ENCODE data around the gene CREB3L1.

The CREB3L1 gene

GRCh38 chr11:46277622-46278386, at the start of gene CREB3L1:
Gene CREB3L1, plus strand, starts transcription at chr11:46277662. Its CDS starts 450 bp downstream, at chr11:46278112.
- no peak for DNase-seq (ENCODE audit: low spot score)

DNA sequence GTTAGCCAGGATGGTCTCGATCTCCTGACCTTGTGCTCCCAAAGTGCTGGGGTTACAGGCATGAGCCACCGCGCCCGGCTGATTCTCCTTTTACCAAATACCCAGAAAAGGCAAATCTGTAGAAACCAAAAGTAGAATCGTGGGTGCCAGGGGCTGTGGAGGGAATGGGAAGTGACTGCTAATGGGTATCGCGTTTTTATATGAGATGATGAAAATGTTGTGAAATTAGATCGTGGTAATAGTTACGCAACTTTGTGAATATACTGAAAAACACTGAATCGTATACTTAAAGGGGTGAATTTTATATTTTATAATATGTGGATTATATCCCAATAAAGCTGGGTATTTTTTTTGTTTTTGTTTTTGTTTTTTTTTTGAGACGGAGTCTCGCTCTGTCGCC, 48.2 kb upstream of the CREB3L1 start:
- no peak for DNase-seq (ENCODE audit: low spot score)

DNA sequence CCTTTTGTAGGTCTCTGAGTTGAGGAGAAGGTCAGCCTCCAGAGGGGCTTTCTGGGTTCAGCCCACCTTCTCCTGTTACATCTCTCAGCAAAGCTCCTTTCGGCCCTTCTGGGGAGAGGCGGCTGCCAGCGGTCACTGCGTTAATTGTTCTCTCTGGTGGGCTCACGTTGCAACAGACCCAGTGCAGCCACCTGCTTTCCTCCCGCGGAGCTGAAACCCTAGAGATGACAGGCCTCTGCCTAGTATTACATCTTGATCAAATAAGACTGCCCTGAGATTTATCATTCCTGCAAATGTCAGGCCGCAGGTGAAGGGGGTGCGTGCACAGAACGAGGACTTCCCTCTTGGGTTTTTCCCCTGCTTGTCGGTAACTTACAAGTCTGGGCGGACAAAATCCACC, 43.2 kb upstream of the CREB3L1 start:
- DNase-seq (ENCODE audit: low spot score) = no peak

- DNase-seq (ENCODE audit: low spot score) = no peak
Measured at GRCh38 chr11:46235777-46236688, 41.4 kb upstream of the CREB3L1 start.

- DNase-seq (ENCODE audit: low spot score) = no peak
Measured at GRCh38 chr11:46236918-46237247, 40.6 kb upstream of the CREB3L1 start.

GRCh38 chr11:46237248-46238077, 40.0 kb upstream of the CREB3L1 start:
- DNase-seq (ENCODE audit: low spot score) = no peak

DNA sequence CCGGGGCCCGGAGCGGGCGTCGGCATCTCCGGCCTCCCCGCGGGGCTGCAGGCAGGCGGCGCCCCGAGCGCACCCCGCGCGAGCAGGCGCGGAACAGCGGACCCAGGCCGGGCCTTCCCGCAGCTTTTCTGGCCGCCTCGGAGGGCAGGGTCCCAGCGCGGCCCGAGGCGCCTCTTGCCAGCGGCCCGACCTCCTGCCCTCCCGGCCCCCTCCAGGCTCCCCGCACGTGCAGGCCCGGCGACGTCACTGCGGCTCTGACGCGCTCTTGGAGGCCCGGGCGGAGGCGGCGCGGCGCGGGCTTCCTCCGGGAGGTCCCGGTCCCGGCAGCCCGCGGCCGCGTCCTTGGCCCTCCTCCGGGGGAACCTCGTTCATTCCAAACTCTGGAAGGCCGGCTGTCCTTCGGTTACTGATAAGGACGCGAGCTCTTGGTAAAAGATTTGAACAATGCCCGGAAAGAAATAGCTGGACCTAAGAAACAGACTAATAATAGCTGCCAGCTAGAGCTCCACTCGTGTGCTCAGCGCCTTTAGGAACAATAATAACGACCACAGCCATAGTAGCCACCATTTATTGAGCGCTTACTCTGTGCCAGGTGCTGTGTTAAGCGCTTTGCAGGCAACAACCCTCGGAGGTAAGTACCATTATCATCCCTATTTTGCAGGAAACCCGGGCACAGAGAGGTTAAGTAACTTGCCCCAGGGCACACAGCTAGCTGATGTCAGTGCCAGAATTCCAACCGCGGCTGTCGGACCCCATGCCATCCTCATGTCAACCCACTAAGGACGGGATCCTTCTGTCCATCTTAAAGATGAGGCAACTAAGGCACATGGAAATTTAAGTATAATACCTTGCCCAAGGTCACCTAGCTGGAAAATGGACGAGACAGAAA, 39.1 kb upstream of the CREB3L1 start:
- DNase-seq (ENCODE audit: low spot score) = no peak

DNA sequence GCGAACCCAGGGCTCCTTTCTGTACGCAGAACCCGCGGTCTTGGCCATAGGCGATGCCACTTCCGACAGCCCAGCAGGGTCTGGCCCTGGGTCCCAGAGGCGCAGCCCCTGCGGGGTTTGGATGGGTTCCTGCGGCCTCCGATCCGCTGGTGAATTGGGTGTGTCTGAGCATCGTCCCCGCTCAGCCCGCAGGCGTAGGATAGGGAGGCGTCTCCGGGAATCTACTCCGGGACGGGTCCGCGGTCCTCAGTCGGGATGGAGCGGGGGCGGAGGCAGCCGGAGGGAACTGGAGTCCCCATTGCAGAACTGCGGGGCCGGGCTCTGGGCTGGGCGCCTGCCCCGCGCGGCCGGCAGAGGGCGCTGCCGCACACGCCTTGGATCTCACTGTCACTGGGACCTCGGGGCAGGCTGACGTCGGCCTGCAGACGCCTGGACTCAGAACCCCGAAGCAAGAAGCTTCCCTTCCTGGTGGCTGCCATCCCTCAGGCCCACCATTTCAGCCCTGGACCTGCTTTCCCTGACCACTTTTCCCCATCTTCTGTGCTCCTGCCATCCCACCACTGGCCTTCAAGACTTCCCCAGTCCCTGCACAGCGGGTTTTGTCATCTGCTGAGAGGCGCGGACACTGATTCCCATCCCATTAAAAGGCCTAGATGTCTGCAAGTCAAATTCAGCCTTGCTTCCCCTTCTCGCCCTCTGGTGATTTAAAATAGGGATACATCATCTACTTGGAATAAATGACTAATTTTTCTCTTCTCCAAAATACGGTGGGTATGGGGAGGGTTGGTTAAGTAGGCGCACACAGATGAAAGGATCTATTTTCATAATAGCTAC, 38.3 kb upstream of the CREB3L1 start:
- DNase-seq (ENCODE audit: low spot score) = peak; percentile 85

DNA sequence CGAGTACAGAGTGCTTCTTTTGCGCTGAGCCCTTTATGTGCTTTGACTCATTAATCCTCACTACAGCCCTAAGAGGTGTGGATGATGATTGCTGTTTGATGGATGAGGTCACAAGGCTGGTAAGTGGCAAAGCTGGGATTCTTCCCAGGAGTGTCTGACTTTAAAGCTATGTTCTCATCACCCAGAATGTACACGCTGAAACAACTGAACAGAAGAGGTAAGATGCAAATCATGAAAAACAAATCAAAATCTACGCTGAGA, 37.7 kb upstream of the CREB3L1 start:
- DNase-seq (ENCODE audit: low spot score) = no peak

- DNase-seq (ENCODE audit: low spot score) = no peak
Measured at GRCh38 chr11:46240371-46240770, 37.1 kb upstream of the CREB3L1 start.

GRCh38 chr11:46240861-46241260, 36.6 kb upstream of the CREB3L1 start:
- no peak for DNase-seq (ENCODE audit: low spot score)

DNA sequence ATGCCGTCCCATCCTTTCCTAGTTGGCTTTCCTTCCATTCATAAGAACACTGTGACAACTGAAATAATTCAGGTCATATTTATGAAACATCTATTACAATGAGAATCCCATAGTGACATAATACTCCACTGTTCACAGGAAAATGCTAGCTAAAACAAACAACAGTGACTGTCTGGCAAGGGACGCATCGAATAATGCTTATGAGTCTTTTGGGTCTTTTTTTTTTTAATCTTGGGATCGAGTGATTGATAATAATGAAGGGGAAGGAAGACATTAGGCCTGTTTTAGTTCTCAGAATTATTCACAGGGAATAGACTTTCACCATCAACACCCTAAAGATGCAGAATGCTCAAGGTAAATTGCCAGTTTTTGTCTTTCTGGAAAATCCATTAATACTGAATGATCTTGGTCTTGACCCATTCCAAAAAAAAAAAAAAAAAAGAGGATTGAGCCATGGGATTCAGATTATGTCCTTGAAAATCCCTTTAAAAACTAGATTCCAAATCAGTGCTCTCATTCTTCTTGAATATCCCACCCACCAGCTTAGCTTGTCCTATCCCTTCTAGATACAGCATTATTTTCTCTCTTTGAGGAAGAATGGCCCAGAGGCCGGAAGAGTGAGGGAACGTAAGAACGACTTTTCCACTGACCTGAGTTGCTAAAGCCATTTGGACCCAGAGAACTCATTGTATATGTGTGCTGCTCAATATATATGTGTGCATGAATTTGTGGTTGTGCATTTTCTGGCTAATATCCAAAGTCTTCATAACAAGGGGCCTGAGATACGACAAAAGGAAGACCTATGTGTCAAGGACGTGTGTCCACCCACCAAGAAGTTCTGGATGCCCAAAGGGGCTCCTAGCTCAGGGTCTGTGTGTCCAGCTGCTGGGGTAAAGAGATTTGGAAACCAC, 35.2 kb upstream of the CREB3L1 start:
- DNase-seq (ENCODE audit: low spot score) = no peak

DNA sequence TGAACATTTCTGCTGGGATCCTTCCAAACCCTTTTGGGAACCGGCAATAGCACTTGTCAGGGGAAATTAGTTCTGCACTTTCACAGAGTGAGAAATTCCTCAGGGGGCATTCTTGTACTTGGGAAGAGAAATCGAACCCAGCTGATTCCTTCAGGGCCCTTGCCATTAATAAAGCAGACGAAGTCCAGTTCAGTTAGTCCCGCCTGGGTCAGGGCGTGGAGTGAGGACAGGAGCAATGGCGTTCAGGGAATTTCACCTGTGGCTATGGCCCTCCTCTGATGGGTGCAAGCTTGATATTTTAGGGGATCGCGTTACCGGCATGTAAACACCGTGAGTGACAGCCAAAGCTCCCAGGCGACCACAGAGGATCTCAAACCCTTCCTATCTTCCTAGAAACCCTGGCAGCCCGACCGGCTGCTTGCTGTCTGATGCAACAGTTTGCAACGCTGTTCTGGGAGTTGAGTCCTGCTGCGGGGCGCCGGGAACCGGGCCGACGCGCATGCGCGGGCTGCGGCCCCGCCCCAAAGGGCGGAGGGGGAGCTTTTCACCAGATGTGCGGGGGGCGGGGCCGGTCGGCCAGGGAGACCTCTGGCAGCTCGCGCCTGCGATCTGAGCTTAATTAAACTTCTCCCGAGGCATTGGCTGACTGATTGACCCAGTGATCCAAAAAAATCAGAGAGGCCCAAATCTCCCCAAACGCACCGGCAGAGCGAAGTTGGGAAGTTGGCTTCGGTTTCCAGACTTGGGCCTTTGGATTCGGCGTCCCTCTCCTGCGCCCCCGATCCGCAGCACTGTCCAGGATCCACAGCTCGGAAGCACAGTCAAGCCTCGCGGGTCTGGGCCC, 34.3 kb upstream of the CREB3L1 start:
- peak; percentile 84 for DNase-seq (ENCODE audit: low spot score)

DNA sequence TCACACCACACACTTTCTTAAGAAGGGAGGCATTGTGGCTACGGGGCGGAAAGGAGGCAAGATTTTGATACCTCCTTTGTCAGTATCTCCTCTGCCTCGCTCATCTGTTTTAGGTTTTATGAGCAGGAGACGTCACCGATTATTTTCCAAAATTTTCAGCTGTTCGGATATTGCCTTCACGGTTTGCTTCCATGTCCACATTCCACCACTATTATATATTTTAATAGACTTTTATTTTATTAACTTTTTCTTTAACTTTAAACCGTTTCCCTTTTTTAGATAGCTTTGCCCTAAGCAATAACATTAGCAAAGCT, 33.7 kb upstream of the CREB3L1 start:
- DNase-seq (ENCODE audit: low spot score) = no peak

- no peak for DNase-seq (ENCODE audit: low spot score)
Measured at GRCh38 chr11:46246521-46246920, 30.9 kb upstream of the CREB3L1 start.

DNA sequence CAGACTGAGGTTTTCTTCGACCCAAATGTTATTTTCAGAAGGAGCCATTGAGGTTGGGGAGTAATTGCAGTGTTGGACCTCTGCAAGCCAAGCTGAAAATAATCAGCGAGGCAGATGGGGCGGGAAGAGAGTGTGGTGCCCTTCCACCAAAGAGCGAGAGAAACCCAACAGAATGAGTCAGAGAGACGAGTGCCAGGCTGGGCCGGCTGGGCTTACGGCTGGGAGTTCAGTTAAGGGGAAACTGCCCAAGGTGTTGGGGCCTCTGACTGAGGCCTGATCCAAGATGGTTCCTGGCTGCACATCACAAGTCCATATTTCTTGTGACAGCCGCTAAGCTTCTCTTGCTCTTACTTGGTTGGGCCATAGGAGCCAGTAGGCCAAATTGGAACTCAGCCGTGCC, 30.4 kb upstream of the CREB3L1 start:
- no peak for DNase-seq (ENCODE audit: low spot score)

DNA sequence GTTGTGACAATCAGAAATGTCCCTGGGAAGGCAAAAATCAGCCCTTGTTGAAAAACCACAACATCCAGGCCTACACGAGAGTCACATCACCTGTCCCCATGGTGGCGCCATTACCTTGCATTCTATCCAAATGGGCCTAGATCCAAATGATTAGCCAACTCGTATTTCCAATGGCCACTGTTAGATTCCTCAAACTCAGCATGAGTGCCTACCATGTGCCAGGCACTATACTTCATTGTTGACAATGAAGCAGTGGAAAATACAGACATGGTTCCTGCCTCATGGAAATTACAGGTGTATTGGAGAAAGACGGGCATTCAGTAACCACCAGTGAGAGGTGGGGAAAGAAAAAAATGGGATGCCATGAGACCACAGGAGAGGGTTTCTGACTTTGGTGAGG, 29.8 kb upstream of the CREB3L1 start:
- no peak for DNase-seq (ENCODE audit: low spot score)

DNA sequence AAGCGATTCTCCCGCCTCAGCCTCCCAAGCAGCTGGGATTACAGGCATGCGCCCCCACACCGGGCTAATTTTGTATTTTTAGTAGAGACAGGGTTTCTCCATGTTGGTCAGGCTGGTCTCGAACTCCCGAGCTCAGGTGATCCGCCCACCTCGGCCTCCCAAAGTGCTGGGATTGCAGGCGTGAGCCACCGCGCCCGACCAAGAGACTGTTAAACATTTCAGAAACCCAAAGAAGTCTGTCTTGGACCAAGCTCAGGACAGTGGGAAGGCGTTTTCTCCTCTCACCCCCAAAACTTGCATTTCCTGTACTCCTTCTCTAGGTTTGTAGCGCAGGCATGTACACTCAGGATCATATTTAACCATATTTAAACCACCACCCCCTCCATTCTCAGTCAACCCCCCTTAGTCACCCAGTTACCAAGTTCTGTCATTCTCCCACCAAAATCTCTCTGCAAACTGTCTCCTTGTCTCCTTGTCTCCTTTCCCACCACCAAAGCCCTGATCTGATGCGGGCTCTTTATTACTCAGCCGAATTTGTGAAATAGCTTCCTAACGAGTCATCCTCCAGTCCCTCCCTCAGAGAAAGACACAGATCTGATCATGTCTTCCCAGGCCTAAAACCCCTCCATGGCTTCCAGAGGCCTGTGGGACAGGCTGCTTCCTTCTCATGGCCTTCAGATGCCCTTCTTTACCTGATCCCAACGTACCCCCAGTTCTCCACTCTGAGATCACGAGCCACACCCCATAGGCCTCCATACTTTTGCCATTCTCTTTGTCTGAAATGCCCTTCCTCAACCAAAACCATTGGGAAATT, 29.0 kb upstream of the CREB3L1 start:
- no peak for DNase-seq (ENCODE audit: low spot score)
